Stimulated activated CD4-positive, alpha-beta T cell treated with anti-CD3 and anti-CD28 coated beads, Interleukin-1b, Interleukin-23, amount 100 ng/mL, for 1 hour (primary cell): ENCODE results near the gene ARSJ.
"Not testable (repeated sequence)": the region's sequence is repeated elsewhere in the genome, so short reads cannot be mapped to it uniquely, and the experiment has no call there.

ENCODE experiments used
- DNase-seq, 2 donors: peaks; one replicate each; pipeline ENCODE4 v3.0.0-alpha.2; 2020; ENCODE audit warnings: low read depth in 2 of 2

ARSJ gene

GRCh38 chr4:113979148-113979904 lies at the start of gene ARSJ:
ARSJ (minus strand) TSS chr4:113979647; CDS start chr4:113978834, 813 bp downstream.
- peak in 1 of 2 donors; percentile 2 for DNase-seq

- no peak for DNase-seq
Measured at GRCh38 chr4:114028071-114028470, 48.6 kb upstream of the ARSJ start.

- no peak for DNase-seq
Measured at GRCh38 chr4:114027596-114027995, 48.1 kb upstream of the ARSJ start.

GRCh38 chr4:114026447-114026846 lies 47.0 kb upstream of the ARSJ start:
- DNase-seq, result no peak

GRCh38 chr4:114025176-114025777 lies 45.8 kb upstream of the ARSJ start:
- DNase-seq, result no peak

- no peak for DNase-seq
Measured at GRCh38 chr4:114021451-114021850, 42.0 kb upstream of the ARSJ start.

- no peak for DNase-seq
Measured at GRCh38 chr4:114019969-114020358, 40.5 kb upstream of the ARSJ start.

GRCh38 chr4:114019276-114019968 lies 40.0 kb upstream of the ARSJ start:
- no peak for DNase-seq

- DNase-seq, result no peak
Measured at GRCh38 chr4:114017120-114017917, 37.9 kb upstream of the ARSJ start.

- no peak for DNase-seq
Measured at GRCh38 chr4:114015444-114015899, 36.0 kb upstream of the ARSJ start.

- DNase-seq, result not testable (repeated sequence)
Measured at GRCh38 chr4:114013201-114013600, 33.8 kb upstream of the ARSJ start.

GRCh38 chr4:114012749-114013148 lies 33.3 kb upstream of the ARSJ start:
- no peak for DNase-seq

- no peak for DNase-seq
Measured at GRCh38 chr4:114005569-114006442, 26.4 kb upstream of the ARSJ start.

- not testable (repeated sequence) for DNase-seq
Measured at GRCh38 chr4:114004483-114005226, 25.2 kb upstream of the ARSJ start.

- no peak for DNase-seq
Measured at GRCh38 chr4:113998531-113998930, 19.1 kb upstream of the ARSJ start.

- DNase-seq, result no peak
Measured at GRCh38 chr4:113998079-113998478, 18.6 kb upstream of the ARSJ start.

- DNase-seq, result no peak
Measured at GRCh38 chr4:113997206-113997605, 17.8 kb upstream of the ARSJ start.

GRCh38 chr4:113996599-113997177 lies 17.2 kb upstream of the ARSJ start:
- DNase-seq, result no peak

- no peak for DNase-seq
Measured at GRCh38 chr4:113993887-113994286, 14.4 kb upstream of the ARSJ start.

- DNase-seq, result no peak
Measured at GRCh38 chr4:113990886-113991285, 11.4 kb upstream of the ARSJ start.
